ENCODE measurements around the gene CZIB. TPM values are rescaled to one million over a fixed set of nuclear protein-coding genes. Genes with fewer than 3 reads are reported as not detected.

CZIB gene
- polyA plus RNA-seq, 3 donors from 2014 or later = 70.8 to 126 (median 84.2) TPM

GRCh38 chr1:53172426-53173128, 47.9 kb downstream of the CZIB start:
- H3K36me3 Mint-ChIP-seq = no peaks in the 10 kb centered on the region
- peak overlapping the region; percentile 17 to 85 (median 68) for H3K27ac Mint-ChIP-seq
- H3K27me3 Mint-ChIP-seq (ENCODE audit: low read depth in 3 of 3) = peaks cover 0 to 10% (median 4%) of the 10 kb centered on the region in 3 donors

GRCh38 chr1:53166912-53167311, 53.5 kb downstream of the CZIB start:
- Mint-ChIP-seq H3K27ac (no peak overlapping the region), H3K4me3 (no peak overlapping the region), H3K4me1 (peaks cover 6 to 8% of the 10 kb centered on the region in 2 donors), H3K36me3 (no peaks in the 10 kb centered on the region), H3K9me3 (no peaks in the 10 kb centered on the region), H3K27me3 (ENCODE audit: low read depth in 3 of 3) (peaks cover 0 to 5% (median 2%) of the 10 kb centered on the region in 3 donors)
- DNase-seq = no peak

More at GRCh38 chr1:53172426-53173128, 47.9 kb downstream of the CZIB start:
- peaks cover 0 to 1% (median 0%) of the 10 kb centered on the region in 6 donors for H3K9me3 Mint-ChIP-seq
- H3K4me1 Mint-ChIP-seq = peaks cover 19% of the 10 kb centered on the region in 2 donors
- peak overlapping the region; percentile 10 to 64 (median 41) for H3K4me3 Mint-ChIP-seq
- peak in 2 of 3 donors; percentile 9 to 26 for DNase-seq

GRCh38 chr1:53166366-53166765, 54.1 kb downstream of the CZIB start:
- Mint-ChIP-seq H3K4me1 (peaks cover 6 to 8% of the 10 kb centered on the region in 2 donors), H3K27ac (no peak overlapping the region), H3K4me3 (no peak overlapping the region), H3K9me3 (no peaks in the 10 kb centered on the region), H3K36me3 (no peaks in the 10 kb centered on the region), H3K27me3 (ENCODE audit: low read depth in 3 of 3) (peaks cover 0 to 6% (median 2%) of the 10 kb centered on the region in 3 donors)
- no peak for DNase-seq

- no peak for DNase-seq
- no peaks in the 10 kb centered on the region for H3K4me1 Mint-ChIP-seq
- H3K9me3 Mint-ChIP-seq = no peaks in the 10 kb centered on the region
These were observed 54.9 kb downstream of the CZIB start for GRCh38 chr1:53165408-53165961.

More at GRCh38 chr1:53165408-53165961, 54.9 kb downstream of the CZIB start:
- Mint-ChIP-seq H3K36me3 (no peaks in the 10 kb centered on the region), H3K27me3 (ENCODE audit: low read depth in 3 of 3) (peaks cover 0 to 6% (median 2%) of the 10 kb centered on the region in 3 donors), H3K27ac (no peak overlapping the region), H3K4me3 (no peak overlapping the region)

Other genes with a start within 250 kb of the CZIB start
- 1 to 10 TPM; 1.7 to 4.3 (median 2.9) TPM for gene PODN, start 158.4 kb downstream of the CZIB start, polyA plus RNA-seq
- 1 to 10 TPM; 2.1 to 6.4 (median 4.8) TPM for gene SLC1A7, start 78.0 kb downstream of the CZIB start, polyA plus RNA-seq
- gene CPT2, start 23.8 kb downstream of the CZIB start, polyA plus RNA-seq = 10 to 100 TPM; 11.6 to 21.8 (median 20.7) TPM
- gene MAGOH, start 17.9 kb upstream of the CZIB start, polyA plus RNA-seq = 100 to 1,000 TPM in 2 of 3 donors, 10 to 100 TPM in 1; 63.4 to 109 (median 109) TPM
- 1 to 10 TPM in 2 of 3 donors, under 1 TPM in 1; 0.86 to 3.4 (median 1.1) TPM for gene LRP8, start 107.4 kb upstream of the CZIB start, polyA plus RNA-seq
- gene DMRTB1, start 238.8 kb upstream of the CZIB start, polyA plus RNA-seq = not detected